ENCODE results near the gene SNX13.

DNA sequence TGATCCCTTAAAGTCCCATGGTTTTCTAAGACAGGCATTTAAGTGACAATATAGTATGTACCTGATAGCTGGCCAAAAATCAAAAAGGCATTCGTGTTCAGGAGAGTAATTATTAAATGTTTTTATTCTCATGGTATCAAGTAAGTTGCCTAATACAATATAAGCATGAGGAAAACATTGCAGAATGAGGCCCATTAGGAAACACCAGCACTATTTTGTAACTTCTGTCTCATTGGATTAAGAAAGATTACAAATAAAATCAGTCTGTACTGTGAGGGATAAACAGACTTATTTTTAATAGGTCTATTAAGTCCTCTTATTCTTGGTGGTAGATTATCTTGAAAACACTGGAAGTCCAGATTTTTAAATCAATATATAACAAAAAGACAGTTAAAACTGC, 110.1 kb downstream of the SNX13 start:
- TF ChIP-seq OTX1 (CRISPR knock-in tag; IDR thresholded peaks at IDR 0.05): no peak
- no peak for TF ChIP-seq FOXK1 (CRISPR knock-in tag; IDR thresholded peaks at IDR 0.05; ENCODE audit: borderline replicate concordance)

Data from K562 (cell line).